KOPT-K1 (cell line): ENCODE data around the gene FAT3.

Experiments used
- H3K27ac ChIP-seq: fragments of 200-600 bp; sonication (generic); 2 replicates; pipeline ENCODE4 v1.5.1; 2016; ENCODE audit warnings: antibody characterized with exemption, mild to moderate bottlenecking, low read depth, low read length; ENCODE audit not compliant: poor library complexity, severe bottlenecking
- H3K36me3 ChIP-seq: fragments of 200-600 bp; sonication (generic); 2 replicates; pipeline ENCODE4 v1.5.1; 2017; ENCODE audit warnings: antibody characterized with exemption, mild to moderate bottlenecking, low read length, moderate library complexity; ENCODE audit not compliant: insufficient read depth
- H3K9me3 ChIP-seq: fragments of 200-600 bp; sonication (generic); 2 replicates; pipeline ENCODE4 v1.5.1; 2017; ENCODE audit warnings: antibody characterized with exemption, low read length, mild to moderate bottlenecking; ENCODE audit not compliant: insufficient read depth, poor library complexity, severe bottlenecking

Gene FAT3

GRCh38 chr11:92257536-92257935, 32.9 kb downstream of the FAT3 start:
- Histone ChIP-seq H3K36me3 (no peaks in the 10 kb centered on the region), H3K9me3 (no peaks in the 10 kb centered on the region), H3K27ac (no peak overlapping the region)

DNA sequence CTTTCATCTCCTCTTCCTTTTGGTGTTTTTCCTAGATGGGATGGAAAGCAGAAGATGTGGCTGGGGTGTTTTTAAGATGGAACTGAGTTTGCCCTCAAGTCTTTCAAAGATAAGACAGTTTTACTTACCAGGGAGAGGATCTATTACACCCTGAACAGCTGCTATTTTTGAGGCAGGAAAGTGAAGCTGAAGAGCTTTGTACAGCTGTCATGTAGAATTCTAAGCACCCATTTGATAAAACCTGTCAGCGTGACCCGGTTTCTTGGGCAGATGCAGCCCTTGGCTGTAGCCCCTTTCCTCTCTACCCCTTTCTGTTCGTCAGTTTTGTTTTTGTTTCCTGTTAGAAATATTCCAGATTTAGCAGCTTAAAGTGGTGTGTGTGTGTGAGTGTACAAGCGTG, 35.2 kb downstream of the FAT3 start:
- no peaks in the 10 kb centered on the region for H3K9me3 ChIP-seq
- H3K27ac ChIP-seq, result no peak overlapping the region
- no peaks in the 10 kb centered on the region for H3K36me3 ChIP-seq

DNA sequence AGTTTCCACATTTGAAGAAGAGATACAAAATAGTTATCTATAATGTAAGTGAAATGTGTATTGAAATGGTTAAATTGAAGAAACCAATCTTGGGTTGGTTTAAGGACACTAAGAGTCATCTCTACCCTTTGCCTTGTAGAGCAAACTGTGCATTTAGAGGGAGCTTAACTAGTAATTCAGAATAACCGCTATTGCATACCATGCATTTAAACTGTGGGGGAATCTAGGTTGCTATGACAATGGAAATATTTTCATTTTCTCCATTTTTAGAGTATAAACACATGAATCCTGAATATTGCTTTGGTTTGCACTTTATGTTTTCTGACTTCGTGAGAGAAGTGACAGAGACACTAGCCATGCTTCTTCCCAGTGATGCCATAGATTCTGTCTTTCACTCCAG, 39.7 kb downstream of the FAT3 start:
- Histone ChIP-seq H3K9me3 (no peaks in the 10 kb centered on the region), H3K27ac (no peak overlapping the region), H3K36me3 (no peaks in the 10 kb centered on the region)

DNA sequence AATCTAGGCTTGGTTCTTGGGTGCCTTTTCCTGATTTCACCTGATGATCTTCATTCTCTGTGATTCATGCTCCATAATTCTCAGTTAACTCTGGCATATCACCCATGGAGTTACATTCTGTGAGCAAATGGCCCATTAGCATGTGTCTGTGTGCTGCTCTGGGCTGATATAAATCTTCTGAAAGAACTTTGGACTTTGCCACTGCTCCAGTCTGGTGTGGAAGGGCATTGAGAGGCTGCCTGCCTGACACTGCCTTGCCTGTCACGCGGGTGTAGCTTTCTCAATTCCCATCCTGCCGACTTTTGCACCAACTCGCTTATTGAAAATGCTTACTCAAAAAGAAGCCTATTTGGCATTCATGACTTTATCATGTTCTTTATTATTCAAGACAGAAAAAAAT, 42.2 kb downstream of the FAT3 start:
- Histone ChIP-seq H3K27ac (no peak overlapping the region), H3K36me3 (no peaks in the 10 kb centered on the region), H3K9me3 (no peaks in the 10 kb centered on the region)

DNA sequence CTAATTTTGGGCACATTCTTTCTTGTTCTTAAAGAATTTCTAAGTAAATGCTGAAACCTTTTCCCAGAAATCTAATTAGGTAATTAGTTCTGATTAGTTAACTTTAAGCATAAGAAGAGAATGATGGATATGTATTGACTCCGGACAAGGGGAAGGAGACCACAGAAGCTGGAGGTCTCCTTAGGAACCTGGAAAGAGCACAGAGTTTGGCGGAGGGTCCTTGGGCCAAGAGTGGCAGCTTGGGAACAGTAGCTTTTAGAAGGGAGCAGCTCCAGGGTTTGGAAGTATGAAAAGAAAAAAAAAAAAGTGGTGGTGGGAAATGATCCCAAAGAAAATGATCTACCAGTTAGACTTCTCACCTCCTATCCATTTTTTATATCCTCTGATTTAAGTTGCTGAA, 42.7 kb downstream of the FAT3 start:
- Histone ChIP-seq H3K36me3 (no peaks in the 10 kb centered on the region), H3K27ac (no peak overlapping the region)

GRCh38 chr11:92267968-92268367, 43.4 kb downstream of the FAT3 start:
- H3K9me3 ChIP-seq, result no peaks in the 10 kb centered on the region
- H3K36me3 ChIP-seq, result no peaks in the 10 kb centered on the region
- no peak overlapping the region for H3K27ac ChIP-seq

More for the DNA sequence above, 42.7 kb downstream of the FAT3 start:
- no peaks in the 10 kb centered on the region for H3K9me3 ChIP-seq

DNA sequence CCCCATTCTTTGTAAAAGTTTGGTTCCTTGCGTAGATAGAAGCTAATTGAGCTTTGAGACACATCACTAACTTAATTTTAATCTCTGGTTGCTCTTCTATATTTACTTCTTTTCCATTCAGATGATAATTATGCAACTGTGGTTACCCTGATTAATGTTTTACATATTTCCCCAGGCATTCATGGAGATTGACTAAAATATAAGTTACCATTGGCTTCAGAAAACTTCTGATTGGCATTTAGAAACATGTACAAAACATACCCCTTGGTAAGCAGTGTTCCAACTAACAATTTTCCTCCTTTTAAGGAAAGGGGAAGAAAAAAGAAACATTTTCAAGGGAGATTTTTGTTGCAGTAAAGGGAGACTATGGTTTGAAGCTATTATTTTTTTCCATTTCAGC, 43.9 kb downstream of the FAT3 start:
- Histone ChIP-seq H3K36me3 (no peaks in the 10 kb centered on the region), H3K27ac (no peak overlapping the region), H3K9me3 (no peaks in the 10 kb centered on the region)

DNA sequence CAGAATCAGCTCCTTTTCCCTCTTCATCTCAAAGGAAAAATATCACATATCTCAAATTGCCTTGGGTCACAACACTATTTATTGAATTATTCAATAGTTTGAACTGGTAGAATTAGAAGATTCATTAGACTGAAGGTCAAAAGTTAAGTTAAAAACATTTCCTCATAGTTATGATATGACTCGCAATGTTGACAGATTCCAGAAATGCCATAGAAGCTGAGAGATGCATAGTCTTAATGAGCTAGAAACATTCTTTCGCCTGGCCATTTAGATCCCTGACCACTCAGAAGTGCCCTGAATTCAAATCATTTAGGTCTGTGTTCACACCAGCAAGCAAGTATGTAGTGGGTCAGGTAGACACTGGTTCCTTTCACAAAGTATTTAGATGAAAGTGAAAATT, 44.4 kb downstream of the FAT3 start:
- no peak overlapping the region for H3K27ac ChIP-seq

GRCh38 chr11:92269841-92270240, 45.2 kb downstream of the FAT3 start:
- Histone ChIP-seq H3K36me3 (no peaks in the 10 kb centered on the region), H3K27ac (no peak overlapping the region), H3K9me3 (no peaks in the 10 kb centered on the region)

More for the DNA sequence above, 44.4 kb downstream of the FAT3 start:
- H3K36me3 ChIP-seq, result no peaks in the 10 kb centered on the region
- H3K9me3 ChIP-seq, result no peaks in the 10 kb centered on the region

GRCh38 chr11:92272651-92273050, 48.0 kb downstream of the FAT3 start:
- no peaks in the 10 kb centered on the region for H3K36me3 ChIP-seq
- H3K27ac ChIP-seq, result no peak overlapping the region
- no peaks in the 10 kb centered on the region for H3K9me3 ChIP-seq
